Activated CD8-positive, alpha-beta memory T cell treated with anti-CD3 and anti-CD28 coated beads for 36 hours (primary cell): ENCODE data around the gene PRRC1. TPM values are rescaled to one million over a fixed set of nuclear protein-coding genes. Genes with fewer than 3 reads are reported as not detected.
"Not testable (repeated sequence)": the region's sequence is repeated elsewhere in the genome, so short reads cannot be mapped to it uniquely, and the experiment has no call there.

Experiments used
- CTCF ChIA-PET: fragments of 350-600 bp; sonication (Branson Sonifier 250); formaldehyde crosslinking; loops from one replicate; lab custom pipeline; 2021; ENCODE audit warnings: antibody characterized with exemption; lab: Charles Lee
- POLR2A ChIA-PET: fragments of 350-600 bp; sonication (Branson Sonifier 250); formaldehyde crosslinking; loops from one replicate; lab custom pipeline; 2021; ENCODE audit warnings: antibody characterized with exemption; lab: Charles Lee
- total RNA-seq, 2 experiments: library from RNA; stranded (reverse); gene quantifications; one replicate each; pipeline ENCODE4 v1.2.3, GENCODE V29; 2021

Gene PRRC1
- total RNA-seq, 2 experiments from 2014 or later, result 37.4 to 39.2 TPM

- CTCF ChIA-PET, result no interaction called here
- POLR2A ChIA-PET, result no interaction called here
These were observed 19.2 kb downstream of the PRRC1 start for GRCh38 chr5:127536687-127537086.

- CTCF ChIA-PET, POLR2A ChIA-PET: not testable (repeated sequence)
These were observed 23.1 kb downstream of the PRRC1 start for GRCh38 chr5:127540553-127540952.

- CTCF ChIA-PET, result not testable (repeated sequence)
These were observed 27.8 kb downstream of the PRRC1 start for GRCh38 chr5:127545249-127545648.

GRCh38 chr5:127549551-127549950, 32.1 kb downstream of the PRRC1 start:
- POLR2A ChIA-PET, result interaction anchor here (0.6 kb wide), 1 partner anchor 366 kb away, joined by 3 read pairs; no protein-coding TSS in a partner anchor

More at GRCh38 chr5:127545249-127545648, 27.8 kb downstream of the PRRC1 start:
- POLR2A ChIA-PET, result not testable (repeated sequence)

GRCh38 chr5:127550652-127551409, 33.4 kb downstream of the PRRC1 start:
- POLR2A ChIA-PET, result no interaction called here
- CTCF ChIA-PET, result no interaction called here

More at GRCh38 chr5:127549551-127549950, 32.1 kb downstream of the PRRC1 start:
- CTCF ChIA-PET, result no interaction called here

DNA sequence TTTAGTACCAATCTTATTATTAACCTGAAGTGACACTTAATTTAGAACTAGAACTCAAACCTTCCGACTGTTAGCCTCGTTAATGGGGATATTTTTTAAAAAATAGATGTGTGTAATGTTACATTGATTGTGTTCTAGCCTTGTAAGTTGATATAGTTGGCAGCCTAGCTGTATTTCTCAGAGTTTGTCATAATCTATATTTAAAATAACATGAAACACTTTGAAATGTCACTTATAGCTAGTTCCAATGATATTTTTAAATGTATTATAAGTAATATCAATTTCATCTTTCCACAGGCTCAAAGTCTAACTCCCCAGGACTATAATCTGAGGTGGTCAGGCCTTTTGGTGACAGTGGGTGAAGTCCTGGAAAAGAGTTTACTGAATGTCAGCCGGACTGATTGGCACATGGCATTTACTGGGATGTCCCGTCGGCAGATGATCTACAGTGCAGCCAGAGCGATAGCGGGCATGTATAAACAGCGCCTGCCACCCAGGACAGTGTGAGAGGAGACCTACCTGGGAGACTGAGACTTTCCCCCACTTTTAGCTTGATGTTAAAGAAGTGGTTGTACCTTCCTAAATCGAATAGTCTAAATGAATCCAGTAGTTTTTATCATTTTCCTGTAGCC, 34.1 kb downstream of the PRRC1 start:
- ChIA-PET POLR2A (no interaction called here), CTCF (no interaction called here)

GRCh38 chr5:127555826-127556225, 38.4 kb downstream of the PRRC1 start:
- ChIA-PET CTCF (interaction anchor here (0.6 kb wide), 1 partner anchor 15 kb away, joined by 3 read pairs; no protein-coding TSS in a partner anchor), POLR2A (interaction anchor here (0.7 kb wide), 1 partner anchor 320 kb away, joined by 4 read pairs; no protein-coding TSS in a partner anchor)

DNA sequence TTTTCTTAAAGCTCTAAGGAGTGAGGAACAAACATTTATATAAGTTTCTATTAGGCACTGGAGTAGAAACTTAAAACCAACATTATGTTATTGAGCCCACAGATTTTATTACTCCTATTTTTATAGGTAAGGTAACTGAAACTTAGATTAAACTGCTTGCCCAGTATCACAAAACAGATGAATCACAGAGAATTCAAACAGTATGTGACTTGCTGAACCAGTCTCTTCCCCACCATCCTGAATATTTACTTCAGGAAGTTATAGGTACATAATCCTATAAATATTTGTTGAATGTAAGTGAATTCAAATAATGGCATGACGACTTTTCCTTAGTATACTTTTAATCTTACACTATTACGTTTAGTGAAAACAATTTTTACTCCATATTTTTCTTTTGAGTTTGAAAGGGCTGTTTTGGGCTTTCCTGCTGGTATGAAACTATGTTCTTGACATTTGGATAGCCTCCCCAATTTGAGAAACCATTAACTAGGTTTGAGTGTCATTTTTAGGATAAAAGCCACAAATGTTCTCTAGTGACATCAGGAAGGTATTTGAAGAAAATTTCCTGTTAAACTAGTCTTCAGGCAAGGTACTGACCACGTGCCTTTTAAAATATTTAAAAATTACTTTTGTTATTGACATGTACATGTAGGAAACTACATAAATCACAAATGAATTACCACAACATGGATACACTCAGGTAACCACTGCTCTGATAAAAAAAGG, 39.3 kb downstream of the PRRC1 start:
- POLR2A ChIA-PET, result no interaction called here

DNA sequence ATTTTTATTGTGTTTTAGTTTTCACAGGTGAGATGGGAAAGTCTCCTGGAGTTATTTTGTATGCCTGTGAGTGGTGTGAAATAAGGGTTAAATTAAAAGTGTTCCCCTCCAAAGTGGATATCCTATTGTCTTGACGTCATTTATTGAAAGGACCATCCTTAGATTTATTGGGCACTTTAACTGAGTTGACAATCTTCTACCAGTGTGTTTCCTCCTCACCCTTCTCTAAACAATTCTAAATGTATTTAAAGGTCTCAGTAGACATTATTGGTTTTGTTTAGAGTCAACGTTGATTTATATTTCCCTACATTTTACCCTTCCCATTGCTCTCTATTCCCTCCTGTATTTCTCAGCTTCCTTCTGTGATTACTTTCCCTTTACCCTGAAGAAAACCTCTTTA, 40.8 kb downstream of the PRRC1 start:
- ChIA-PET POLR2A (no interaction called here), CTCF (no interaction called here)

More for the DNA sequence above, 39.3 kb downstream of the PRRC1 start:
- CTCF ChIA-PET, result no interaction called here

- CTCF ChIA-PET, result no interaction called here
- POLR2A ChIA-PET, result no interaction called here
These were observed 43.8 kb downstream of the PRRC1 start for GRCh38 chr5:127561254-127561653.

DNA sequence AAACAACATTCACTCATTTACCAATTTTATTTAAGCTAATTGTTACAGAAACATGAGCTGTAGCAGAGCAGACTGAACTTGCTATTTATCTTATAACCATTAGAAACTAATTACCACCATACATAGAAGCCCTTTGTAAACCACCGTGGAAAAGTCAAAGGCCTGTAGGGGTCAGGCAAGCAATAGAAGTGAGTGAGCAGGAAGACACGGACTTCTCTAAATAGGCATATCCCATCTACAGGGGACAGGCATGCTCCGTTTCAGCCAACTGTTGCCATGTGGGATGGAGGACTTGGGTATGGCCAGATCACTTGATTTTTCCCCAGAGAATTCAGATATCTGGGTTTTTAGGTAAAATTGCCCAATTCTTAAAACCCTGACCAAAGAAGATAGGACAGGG, 44.8 kb downstream of the PRRC1 start:
- CTCF ChIA-PET, result interaction anchor here (0.6 kb wide), 1 partner anchor 9 kb away, joined by 3 read pairs; no protein-coding TSS in a partner anchor
- POLR2A ChIA-PET, result no interaction called here

DNA sequence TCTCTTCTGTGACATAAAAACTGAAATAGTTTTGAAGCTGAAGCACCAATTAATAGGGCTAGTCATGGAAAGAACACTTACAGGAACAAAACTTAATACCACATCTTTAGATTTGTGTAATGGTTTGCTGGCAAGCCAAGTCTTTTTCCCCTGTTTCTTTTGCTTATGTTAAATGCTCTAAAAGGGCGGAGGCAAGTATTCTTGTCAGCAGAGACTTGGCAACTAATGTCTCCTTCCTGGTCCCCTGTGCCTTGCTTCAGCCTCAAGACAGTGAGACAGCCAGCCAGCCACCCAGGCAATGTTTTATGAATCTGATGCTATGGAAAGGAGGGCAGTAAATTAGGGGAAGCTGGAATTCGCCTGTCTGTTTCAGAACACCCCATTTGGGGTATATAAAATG, 45.7 kb downstream of the PRRC1 start:
- POLR2A ChIA-PET, result no interaction called here
- CTCF ChIA-PET, result interaction anchor here (2.6 kb wide), 1 partner anchor 10 kb away, joined by 9 read pairs; no protein-coding TSS in a partner anchor

DNA sequence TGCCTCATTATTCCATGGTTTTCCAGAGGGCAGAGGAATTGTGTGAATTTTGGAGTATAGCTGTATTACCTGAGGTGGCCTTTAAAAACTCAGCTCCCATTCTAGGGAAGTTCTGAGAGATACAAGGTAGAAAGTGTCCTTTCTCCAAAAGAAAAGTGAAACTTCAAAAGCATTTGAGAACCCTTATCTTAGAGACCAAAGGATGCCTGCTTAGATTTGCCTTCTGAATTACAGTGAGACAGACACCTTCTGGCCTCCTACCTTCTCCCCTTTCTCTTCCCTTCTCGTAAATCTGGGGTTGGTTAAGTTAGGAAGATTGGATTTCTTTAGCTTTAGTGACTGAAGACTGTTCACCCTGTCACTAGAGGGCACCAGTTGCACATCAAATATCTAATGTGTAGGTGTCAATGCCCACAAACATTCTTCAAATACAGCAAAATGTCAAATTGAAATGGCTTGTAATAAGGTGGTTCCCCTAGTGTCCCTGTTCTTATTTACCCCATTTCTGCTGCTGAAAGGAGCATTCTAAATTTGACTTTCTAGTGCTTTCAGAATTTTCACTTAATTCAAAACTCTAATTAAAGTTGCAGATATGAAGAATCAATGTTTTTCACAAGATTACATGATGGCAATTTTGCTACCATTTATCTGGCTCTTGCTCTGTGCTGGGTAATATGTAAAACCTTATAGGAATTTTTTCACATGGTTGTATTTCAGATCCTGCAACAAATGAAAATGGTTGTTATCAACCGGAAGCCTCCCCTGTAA, 46.7 kb downstream of the PRRC1 start:
- POLR2A ChIA-PET, result no interaction called here
- CTCF ChIA-PET, result interaction anchor here (1.1 to 2.6 kb wide), 2 partner anchors 9 to 25 kb away, joined by 5 to 9 read pairs; no protein-coding TSS in a partner anchor

DNA sequence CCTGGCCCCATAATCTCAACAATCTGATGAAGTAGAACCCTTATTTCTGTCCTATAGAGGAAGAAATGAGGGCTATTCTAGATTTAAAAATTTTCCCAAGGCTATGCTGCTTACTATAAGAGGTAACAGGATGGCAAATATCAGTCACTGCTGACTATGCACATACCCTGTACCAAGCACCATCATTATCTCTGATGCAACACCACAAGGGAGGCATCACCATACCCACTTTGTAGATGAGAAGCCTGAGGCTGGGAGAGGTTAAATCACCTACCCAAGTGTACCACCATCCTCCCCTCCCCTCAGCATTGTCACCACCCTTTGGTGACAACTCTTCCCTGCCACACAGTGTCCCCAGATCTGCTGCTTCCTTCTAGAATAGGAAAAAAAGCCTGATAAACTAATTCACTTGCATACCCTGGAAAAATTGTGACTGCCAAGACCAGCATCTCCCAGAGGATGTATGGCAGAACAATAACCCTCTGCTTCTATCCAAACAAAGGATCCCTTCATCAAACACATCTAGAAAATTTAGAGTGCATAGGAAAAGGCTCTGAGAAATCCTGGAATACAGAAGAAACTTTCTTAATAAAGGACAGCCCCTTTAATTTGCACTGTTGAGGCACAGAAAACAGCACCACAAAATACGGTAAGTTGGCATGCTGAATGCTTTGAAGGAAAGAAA, 48.3 kb downstream of the PRRC1 start:
- ChIA-PET POLR2A (no interaction called here), CTCF (no interaction called here)

DNA sequence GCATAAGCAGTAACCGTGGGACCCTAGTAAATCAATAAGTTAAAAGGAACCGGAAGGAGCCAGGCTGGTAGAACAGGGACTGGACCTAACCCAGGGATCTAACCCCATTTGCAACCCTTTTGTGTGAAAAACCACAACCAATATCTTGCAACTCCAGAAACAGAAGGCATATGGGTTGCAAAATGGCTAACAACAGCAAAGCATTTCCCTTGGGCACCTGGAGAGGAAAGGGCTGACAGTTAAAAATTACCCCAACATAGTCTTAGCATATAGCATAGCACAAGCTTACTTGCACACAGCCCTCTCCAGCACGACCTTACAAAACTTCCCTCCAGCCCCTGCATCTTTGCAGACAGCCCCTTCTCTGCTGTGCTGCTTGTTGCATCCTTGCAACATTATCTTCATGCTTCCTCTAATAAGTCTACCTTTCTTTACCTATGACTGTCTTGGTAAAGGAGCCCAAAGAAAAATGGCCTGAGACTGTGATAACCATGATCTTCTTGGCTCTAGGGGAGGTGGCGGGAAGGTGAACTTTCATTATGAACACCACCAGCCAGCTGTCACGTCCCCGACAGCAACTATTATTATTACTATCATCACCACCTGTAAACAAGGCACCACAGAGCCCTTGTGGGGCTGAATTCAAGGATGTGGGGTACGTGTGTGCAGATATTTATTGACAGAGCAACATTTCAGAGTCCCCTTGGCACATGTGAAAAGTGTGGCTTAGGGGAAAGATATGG, 49.8 kb downstream of the PRRC1 start:
- POLR2A ChIA-PET, result no interaction called here

DNA sequence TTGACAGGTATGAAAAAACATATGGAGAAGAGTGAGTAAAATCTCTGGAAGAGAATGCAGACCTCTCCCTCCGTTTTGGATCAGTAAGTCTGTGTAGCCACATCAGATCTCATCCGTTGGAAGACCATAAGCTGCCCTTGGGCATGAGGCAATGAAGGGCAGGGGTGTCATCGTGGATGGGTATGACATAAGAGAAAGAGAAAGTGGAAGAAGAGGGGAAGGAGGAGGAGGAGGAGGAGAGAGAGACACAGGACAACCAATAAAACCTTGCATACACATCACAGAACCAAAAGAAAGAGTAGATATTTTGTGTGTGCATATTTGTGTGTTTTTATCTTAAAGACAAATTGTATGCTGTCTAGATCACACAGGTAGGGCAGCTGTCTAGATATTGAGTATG, 50.7 kb downstream of the PRRC1 start:
- CTCF ChIA-PET, result no interaction called here
- POLR2A ChIA-PET, result no interaction called here

More for the DNA sequence above, 49.8 kb downstream of the PRRC1 start:
- CTCF ChIA-PET, result no interaction called here

DNA sequence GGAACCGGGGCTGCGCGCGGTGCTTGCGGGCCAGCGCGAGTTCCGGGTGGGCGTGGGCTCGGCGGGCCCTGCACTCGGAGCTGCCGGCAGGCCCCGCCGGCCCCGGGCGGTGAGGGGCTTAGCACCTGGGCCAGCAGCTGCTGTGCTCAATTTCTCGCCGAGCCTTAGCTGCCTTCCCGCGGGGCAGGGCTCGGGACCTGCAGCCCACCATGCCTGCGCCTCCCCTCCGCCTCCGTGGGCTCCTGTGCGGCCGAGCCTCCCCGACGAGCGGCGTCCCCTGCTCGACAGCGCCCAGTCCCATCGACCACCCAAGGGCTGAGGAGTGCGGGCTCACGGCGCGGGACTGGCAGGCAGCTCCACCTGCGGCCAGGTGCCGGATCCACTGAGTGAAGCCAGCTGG, 52.0 kb downstream of the PRRC1 start:
- POLR2A ChIA-PET, CTCF ChIA-PET: not testable (repeated sequence)
